22Rv1 (cell line): Measurements from ENCODE around the gene FOXO6.

ENCODE experiments used
- H3K27ac ChIP-seq: fragments of 450-650 bp; 2 replicates; pipeline ENCODE4 v1.5.1; 2017
- CTCF ChIP-seq: fragments of 450-650 bp; IDR thresholded peaks from 2 replicates; pipeline ENCODE4 v1.5.1; 2017; ENCODE audit warnings: mild to moderate bottlenecking
- ZFX ChIP-seq: fragments of 450-650 bp; IDR thresholded peaks from 2 replicates; pipeline ENCODE4 v1.6.1; 2017; ENCODE audit warnings: antibody characterized with exemption, borderline replicate concordance

Gene FOXO6

GRCh38 chr1:41428738-41429640, 67.8 kb downstream of the FOXO6 start:
- TF ChIP-seq ZFX (no peak), CTCF (no peak)
- no peak overlapping the region for H3K27ac ChIP-seq

DNA sequence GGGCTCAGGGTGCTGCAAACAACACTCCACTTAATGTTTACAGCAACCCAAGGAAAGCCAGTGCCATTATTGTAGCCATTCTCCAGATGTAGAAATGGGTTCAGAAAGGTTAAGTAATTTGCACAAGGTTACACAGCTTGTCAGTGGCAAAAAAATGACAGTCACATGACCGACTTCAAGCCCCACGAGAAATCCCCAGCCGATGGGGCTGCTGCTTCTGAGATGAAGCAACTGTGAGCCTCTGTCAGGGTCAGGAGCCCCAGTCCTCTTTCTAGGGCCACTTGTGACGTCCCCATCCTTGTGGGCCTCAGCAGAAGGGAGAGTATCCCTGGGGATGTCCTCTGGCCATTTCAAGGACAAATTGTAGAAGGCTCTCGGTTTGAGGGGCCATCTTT, 68.4 kb downstream of the FOXO6 start:
- H3K27ac ChIP-seq, result no peak overlapping the region

DNA sequence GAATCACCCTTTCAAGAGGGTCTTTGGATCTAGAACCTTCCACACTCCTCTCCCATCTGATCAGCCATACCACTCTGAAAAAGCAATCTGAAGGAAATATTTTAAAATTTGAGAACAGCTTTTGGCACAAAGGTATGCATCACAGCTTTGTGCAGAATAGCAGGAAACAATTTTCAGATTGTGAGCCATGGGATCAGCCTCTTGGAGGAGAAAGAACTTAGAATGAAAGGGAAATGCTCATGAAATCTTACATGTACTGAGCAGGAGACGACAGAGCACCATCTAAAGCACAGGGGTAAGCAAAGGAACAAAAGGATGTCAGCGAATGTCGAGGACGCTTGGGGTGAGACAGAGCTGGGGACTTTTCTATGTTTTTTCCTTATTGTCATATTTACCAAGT, 68.8 kb downstream of the FOXO6 start:
- TF ChIP-seq CTCF (no peak), ZFX (no peak)
- no peak overlapping the region for H3K27ac ChIP-seq

More for the DNA sequence above, 68.4 kb downstream of the FOXO6 start:
- no peak for TF ChIP-seq CTCF
- TF ChIP-seq ZFX, result no peak

GRCh38 chr1:41430582-41430981, 69.3 kb downstream of the FOXO6 start:
- no peak overlapping the region for H3K27ac ChIP-seq
- no peak for TF ChIP-seq CTCF
- TF ChIP-seq ZFX, result no peak

- H3K27ac ChIP-seq, result peak overlapping the region; percentile 46
Measured at GRCh38 chr1:41431490-41432350, 70.5 kb downstream of the FOXO6 start.

More at GRCh38 chr1:41431490-41432350, 70.5 kb downstream of the FOXO6 start:
- no peak for TF ChIP-seq ZFX
- no peak for TF ChIP-seq CTCF
